AG08396 (cell line): ENCODE measurements around the gene IKZF3.
"Not testable (repeated sequence)": the region's sequence is repeated elsewhere in the genome, so short reads cannot be mapped to it uniquely, and the experiment has no call there.

Experiments
- DNase-seq: peaks from one replicate; pipeline ENCODE4 v3.0.0; 2012; ENCODE audit warnings: low spot score, mixed read lengths

Gene IKZF3

DNA sequence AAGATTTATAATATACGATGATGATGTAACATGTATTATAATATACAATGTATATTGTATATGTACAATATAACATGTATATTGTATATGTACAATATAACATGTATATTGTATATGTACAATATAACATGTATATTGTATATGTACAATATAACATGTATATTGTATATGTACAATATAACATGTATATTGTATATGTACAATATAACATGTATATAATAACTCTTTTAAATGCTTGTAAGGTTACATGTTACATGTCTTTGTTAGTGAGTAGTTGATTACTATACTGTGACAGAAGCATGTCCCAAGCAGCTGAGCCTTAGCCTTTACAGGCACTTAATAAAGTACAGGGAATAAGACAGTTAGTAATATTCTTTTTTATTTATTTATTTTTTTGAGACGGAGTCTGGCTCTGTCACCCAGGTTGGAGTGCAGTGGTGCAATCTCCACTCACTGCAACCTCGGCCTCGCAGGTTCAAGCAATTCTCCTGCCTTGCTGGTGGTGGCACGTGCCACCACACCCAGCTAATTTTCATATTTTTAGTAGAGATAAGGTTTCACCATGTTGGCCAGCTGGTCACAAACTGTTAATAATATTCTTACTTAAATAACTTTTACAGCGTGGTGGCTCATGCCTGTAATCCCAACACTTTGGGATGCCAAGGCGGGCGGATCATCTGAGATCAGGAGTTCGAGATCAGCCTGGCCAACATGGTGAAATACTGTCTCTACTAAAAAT lies 8.0 kb downstream of the IKZF3 start:
- not testable (repeated sequence) for DNase-seq

- DNase-seq: no peak
Observed at GRCh38 chr17:39854909-39855308, 9.2 kb downstream of the IKZF3 start.

- DNase-seq: no peak
Observed at GRCh38 chr17:39852239-39852638, 11.9 kb downstream of the IKZF3 start.

DNA sequence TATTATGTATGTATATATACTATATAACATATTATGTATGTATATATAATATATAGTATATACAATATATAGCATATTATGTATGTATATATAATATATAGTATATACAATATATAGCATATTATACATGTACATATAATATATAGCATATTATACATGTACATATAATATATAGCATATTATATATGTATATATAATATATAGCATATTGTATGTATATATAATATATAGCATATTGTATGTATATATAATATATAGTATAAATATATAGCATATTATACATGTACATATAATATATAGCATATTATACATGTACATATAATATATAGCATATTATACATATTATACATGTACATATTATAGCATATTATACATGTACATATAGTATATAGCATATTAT lies 13.9 kb downstream of the IKZF3 start:
- DNase-seq: not testable (repeated sequence)

- no peak for DNase-seq
Observed at GRCh38 chr17:39848600-39848999, 15.5 kb downstream of the IKZF3 start.

GRCh38 chr17:39846205-39846604 lies 17.9 kb downstream of the IKZF3 start:
- DNase-seq: no peak

DNA sequence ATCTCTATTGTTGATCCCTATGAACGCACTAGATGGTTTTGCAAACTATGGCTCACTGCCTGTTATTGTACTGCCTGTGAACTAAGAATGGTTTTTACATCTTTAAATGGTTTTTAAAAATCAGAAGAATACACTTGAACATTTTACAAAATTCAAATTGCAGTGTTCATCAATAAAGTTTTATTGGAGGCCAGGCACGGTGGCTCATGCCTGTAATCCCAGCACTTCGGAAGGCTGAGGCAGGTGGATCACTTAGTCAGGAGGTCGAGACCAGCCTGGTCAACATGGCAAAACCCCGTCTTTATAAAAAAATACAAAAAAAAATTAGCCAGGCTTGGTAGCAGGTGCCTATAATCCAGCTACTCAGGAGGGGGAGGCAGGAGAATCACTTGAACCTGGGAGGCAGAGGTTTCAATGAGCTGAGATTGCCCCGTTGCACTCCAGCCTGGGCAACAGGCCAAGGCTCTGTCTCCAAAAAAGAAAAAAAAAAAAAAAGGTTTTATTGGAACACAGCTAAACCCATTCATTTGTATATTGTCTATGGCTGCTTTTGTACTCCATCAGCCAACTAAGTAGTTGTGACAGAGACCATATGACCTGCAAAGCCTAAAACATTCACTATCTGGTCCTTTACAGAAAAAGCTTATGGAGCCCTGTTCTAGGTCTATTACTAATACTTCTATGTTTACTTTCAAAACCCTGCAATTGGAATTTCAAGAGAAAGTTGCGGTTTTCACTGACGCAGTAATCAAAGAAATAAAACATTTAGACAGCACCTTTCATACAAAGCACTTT lies 18.9 kb downstream of the IKZF3 start:
- no peak for DNase-seq

DNA sequence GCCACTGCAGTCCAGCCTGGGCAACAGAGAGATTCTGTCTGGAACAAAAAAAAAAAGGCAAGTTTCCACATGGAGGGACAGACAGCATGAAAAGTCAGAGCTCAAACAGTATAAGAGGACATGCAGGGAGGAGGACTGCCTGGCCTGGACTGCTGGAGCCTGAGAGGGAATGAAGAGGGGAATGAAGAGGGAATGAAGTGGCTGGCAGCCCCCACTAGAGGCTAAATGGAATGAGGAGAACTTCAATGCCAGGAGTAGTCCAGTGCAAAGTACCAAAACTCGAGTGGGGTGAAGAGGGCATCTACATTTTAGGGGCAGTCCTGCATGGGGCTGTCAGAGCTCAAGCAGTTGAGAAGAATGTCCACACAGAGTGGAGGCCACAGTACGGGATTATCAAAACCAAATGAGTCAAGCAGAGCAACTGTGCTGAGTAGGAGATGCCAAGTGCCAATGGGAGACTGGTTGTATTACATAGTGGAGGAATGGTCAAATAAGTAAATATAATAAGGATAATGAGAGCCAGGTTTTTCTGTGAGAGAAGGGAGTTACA lies 22.9 kb downstream of the IKZF3 start:
- no peak for DNase-seq

- no peak for DNase-seq
Observed at GRCh38 chr17:39838784-39839183, 25.3 kb downstream of the IKZF3 start.

DNA sequence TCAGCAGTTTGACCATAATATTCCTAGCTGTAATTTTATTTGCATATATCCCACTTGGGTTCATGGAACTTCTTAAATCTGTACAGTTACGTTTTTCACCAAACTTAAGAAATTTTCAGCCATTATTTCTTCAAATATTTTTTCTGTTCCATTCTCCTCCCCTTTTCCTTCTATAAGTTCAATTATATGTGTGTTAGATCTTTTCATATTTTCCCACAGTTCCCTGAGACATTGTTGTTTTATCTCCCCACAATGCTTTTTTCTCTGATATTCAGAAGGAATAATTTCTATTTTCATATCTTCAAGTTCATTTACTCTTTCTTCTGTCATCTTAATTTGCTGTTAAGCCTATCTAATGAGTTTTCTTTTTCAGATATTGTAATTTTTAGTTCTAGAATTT lies 26.1 kb downstream of the IKZF3 start:
- DNase-seq: no peak

- no peak for DNase-seq
Observed at GRCh38 chr17:39836117-39836516, 28.0 kb downstream of the IKZF3 start.

DNA sequence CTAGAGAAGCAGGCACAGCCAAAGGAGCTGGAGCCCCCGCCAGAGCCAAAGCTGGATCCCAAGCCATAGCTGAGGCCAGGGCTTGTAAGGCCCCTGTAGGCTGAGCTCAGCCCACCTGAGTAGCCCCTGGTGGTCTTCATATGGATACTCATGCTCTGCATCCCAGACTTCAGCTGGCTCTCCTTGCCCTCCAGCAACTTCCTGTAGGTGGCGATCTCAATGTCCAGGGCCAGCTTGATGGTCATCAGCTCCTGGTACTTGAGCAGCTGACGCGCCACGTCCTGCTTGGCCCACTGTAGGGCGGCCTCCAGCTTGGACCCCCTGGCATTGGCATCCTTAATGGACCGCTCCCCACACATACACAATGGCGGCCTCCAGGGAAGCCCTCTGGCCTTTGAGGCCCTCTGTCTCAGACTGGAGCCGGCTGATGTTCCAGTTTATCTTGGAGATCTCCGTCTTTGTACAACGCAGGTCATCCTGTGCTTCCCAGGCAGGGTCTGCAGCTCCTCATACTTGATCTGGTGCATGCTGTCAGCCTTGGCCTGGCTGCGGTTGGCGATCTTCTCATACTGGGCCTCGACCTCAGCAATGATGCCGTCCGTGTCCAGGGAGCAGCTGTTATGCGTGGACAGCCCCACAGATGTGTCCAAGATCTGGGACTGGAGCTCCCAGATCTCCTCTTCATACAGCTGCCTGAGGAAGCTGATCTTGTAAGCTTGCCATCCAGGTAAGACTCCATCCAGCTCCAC lies 28.9 kb downstream of the IKZF3 start:
- no peak for DNase-seq

DNA sequence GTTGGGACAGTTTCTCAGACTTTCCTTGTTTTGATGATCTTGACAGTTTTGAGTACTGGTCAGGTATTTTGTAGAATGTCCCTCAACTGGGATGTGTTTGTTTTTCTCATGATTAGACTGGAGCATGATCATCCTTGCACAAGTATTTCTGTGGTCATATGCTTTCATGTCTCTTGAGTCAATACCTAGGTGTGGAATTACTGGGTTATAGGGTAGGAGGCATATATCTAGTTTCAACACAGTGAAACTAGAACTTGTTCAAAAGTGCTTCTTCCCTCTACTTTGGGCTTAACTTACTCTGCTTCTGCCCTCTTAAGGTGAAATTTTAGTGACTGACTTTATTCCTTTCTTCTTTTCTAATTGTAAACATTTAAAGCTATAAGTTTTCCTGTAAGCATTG lies 30.1 kb downstream of the IKZF3 start:
- no peak for DNase-seq

GRCh38 chr17:39831588-39831987 lies 32.5 kb downstream of the IKZF3 start:
- no peak for DNase-seq

GRCh38 chr17:39828443-39828842 lies 35.7 kb downstream of the IKZF3 start:
- no peak for DNase-seq

DNA sequence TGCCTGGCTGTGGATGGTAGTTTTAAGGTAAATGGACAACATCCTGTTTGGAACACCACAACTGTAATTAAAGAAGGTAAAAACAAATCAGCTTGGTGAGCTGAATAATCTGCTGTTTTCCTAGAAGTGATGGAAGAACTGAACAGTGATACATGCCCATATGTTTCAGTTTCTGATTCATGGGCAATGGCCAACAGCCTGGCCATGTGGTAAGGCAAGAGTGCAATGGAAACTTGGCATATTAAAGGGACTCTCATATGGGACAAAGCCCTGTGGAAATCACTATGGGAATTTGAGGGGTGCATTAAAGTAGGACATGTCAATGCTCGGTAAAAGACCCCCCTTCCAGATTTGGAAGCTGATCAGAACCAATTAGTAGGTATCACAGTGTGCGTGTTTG lies 37.8 kb downstream of the IKZF3 start:
- DNase-seq: no peak

GRCh38 chr17:39823407-39824054 lies 40.6 kb downstream of the IKZF3 start:
- no peak for DNase-seq

DNA sequence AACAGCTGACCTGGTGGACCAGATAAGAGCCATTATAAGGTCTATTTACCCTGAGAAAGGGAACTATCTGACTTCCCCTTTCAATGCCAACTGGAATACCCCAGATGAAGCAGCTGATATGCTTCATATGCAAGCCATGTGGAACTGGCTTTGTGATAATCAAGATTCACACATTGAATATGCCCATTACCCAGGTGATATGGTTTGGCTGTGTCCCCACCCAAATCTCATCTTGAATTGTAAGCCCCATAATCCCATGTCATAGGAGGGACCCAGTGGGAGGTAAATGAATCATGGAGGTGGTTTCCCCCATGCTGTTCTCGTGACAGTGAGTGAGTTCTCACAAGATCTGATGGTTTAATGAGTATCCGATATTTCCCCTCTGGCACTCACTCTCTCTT lies 42.1 kb downstream of the IKZF3 start:
- DNase-seq: no peak

DNA sequence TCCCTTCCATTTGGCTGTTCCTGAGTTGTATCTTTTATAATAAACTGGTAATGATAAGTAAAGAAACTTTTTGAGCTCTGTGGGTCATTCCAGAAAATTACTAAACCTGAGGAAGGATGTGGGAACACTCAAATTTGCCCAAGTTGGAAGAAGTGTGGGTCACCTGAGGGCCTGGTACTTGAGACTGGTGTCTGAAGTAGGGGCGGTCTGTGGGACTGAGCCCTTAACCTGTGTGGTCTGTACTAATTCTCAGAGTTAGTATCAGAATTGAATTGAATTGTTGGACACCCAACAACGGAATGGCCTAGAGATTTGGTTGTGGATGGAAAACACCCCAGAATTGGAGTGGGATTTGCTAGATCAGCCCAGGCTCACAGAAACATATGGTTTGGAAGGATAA lies 43.1 kb downstream of the IKZF3 start:
- DNase-seq: no peak

DNA sequence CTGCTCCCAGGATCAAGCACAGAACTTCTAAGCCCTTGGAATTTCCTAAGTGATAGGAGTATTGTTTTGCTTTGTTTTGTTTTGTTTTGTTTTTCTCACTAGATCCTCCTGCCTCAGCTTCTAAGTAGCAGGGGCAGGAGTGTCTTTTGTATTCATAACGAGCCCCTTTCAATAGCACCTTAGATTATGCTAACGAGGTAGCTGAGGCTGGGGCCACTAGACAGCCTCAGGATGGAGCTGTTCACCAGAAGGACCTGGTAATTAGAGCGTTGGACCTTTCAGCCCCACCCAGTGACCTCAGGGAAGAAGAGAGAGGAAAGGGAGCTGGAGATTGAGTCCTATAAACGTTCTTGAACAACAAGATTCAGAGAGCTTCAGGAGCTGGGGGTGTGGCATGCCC lies 43.6 kb downstream of the IKZF3 start:
- DNase-seq: no peak

DNA sequence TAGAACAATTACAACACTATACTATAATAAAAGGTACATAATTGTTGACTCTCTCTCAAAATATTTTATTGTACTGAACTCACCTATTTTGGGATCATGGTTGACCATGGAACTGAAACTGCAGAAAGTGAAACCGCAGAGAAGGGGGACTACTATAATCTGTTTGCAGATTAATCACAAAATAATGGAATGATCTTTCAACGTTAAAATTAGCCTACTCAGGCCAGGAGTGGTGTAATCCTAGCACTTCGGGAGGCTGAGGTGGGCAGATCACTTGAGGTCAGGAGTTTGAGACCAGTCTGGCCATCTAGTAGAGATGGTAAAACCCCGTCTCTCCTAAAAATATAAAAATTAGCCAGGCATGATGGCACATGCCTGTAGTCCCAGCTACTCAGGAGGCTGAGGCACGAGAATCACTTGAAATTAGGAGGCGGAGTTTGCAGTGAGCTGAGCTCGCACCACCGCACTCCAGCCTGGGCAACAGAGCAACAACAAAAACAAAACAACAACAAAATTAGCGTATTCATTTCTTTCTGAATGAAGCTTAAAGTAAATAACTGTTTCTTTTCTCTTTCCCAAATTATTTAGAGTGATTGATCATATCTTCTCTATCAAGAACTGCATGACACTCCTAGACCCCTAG lies 45.6 kb downstream of the IKZF3 start:
- no peak for DNase-seq

DNA sequence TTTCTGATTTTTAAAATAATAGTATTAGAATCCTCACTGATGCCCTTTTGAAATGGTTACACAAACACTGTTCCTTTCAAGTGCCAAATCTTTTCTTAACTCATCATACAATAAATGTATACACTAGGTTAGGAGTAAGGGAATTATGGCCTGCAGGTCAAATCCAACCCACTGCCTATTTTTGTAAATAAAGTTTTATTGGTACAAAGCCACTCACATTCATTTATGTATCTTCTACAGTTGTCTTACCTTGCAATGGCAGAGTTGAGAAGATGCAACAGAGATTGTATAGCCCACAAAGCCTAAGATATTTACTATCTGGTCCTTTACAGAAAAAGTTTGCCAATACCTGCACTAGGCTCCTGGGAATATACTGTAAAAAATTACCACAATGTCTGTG lies 47.8 kb downstream of the IKZF3 start:
- DNase-seq: no peak
